Esophagus muscularis mucosa (tissue), 4 donors: ENCODE measurements around the gene DYNLT2.

ENCODE experiments used
- CTCF ChIP-seq, 3 experiments: fragments of 200-600 bp in 2 of 3; fragments of 450-650 bp in 1 of 3; sonication (generic) in 2 of 3; IDR thresholded peaks; one replicate each; pipeline ENCODE4 v1.5.1; 2017 to 2019; ENCODE audit warnings: antibody characterized with exemption in 3 of 3, mild to moderate bottlenecking in 2 of 3, moderate library complexity in 1 of 3
- EP300 ChIP-seq: sonication (generic); formaldehyde crosslinking; IDR thresholded peaks from one replicate; pipeline ENCODE4 v1.6.1; 2017; ENCODE audit warnings: antibody characterized with exemption
- POLR2A ChIP-seq: fragments of 450-650 bp; IDR thresholded peaks from one replicate; pipeline ENCODE4 v1.6.1; 2017; ENCODE audit warnings: antibody characterized with exemption, moderate library complexity, mild to moderate bottlenecking, low read depth

GRCh38 chr6:169700296-169700695, 51.1 kb downstream of the DYNLT2 start:
- TF ChIP-seq EP300 (no peak), CTCF (IDR thresholded peaks at IDR 0.05) (no peak), POLR2A (no peak)
